Kidney tubule cell (primary cell): Measurements from ENCODE around the gene CASP1.
A peak's percentile ranks its signal among the peaks of the same experiment; 100 is the strongest.
"Not testable (repeated sequence)": the region's sequence is repeated elsewhere in the genome, so short reads cannot be mapped to it uniquely, and the experiment has no call there.

Experiments used
- DNase-seq: peaks from one replicate; pipeline ENCODE4 v3.0.0-alpha.2; 2018; ENCODE audit warnings: low spot score

The CASP1 gene

DNA sequence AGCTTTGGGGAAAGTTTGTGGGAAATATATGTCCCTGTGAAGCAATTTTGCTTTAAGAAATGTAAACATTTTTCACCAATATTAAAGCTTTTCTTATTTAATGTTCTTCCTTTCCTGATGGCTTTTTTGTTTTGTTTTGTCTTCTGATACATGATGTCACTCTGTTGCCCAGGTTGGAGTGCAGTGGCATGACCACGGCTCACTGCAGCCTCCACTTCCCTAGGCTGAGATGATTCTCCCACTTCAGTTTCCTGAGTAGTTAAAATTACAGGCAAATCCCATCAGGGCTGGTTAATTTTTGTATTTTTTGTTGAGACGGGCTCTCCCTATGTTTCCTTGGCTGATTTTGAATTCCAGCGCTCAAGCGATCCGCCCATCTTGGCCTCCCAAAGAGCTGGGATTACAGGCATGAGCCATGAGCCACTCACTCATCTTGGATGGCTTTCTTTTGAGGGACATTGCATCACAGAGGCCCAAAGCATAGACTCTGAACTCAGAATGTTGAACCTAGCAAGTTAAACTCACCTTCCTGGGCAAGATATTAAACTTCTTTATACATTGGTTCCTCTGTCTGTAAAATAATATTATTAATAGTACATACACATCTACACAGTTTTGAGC lies 10.8 kb upstream of the CASP1 start:
- DNase-seq: peak; percentile 1

DNA sequence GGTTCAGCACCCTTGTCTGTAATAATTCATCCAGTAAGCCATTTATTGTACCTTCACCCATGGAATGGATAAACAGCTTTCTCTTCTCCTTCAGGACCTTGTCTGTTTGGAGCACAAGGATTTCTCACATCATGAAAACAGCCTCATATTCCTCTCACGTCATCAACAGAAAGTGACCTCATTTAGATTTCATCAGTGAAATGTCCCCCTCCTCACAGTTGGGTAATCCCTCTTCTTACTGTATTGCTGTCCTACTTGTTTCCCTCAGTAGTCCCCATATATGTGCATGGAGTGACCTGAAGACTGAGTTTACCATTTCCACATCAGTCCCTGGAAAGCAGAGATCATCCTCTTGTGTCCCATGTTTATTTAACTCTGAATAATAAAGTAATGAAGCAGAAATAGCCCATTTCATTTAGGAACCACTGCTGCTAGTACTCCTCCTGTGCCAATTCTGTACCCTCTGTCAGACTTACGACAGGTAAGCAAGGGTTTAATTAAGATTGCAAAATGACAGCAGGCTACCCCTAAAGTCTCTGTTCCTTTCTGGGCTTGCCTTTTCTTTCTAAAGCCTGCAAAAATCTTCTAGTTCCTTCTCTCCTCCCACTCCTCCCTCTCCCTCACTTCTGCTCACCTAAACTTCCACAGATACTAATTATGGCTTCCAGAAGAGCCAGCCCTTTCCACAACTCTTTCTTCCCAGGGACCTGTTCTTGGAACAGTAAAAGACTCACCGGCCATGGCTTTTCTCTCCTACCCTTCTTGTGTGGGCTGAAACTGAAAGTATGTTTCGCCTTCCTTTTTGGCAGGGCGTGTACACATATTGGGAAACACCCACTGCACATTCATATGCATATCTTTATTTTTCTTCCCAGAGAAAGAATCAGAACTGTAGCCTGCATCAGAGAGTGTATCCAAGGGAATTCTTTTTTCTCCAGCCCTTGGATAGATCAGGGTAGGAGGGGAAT lies 9.9 kb upstream of the CASP1 start, which contains the start of gene CARD16:
Gene CARD16 (minus strand): TSS at position 779 of the 968 bp plus-strand sequence. CDS start 38 bp downstream, at position 741.
- peak; percentile 7 for DNase-seq

DNA sequence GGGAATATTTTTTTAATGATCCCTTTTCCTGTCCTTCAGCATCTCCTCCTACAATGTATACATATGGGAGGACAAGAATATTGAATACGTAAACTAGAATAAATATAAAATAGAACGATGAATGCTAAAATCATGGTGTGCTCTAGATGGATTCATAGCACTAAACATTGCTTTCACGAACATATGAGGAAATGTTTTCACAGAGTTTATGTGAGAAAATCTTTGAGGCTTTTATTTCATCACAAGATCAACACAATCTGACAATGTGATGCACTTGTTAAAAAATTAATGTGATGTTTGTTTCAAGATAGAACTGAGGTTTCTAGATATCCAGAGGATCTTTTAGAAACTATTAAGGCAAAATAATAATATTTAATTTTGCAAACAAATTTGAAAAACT lies 7.2 kb upstream of the CASP1 start:
- DNase-seq: no peak

DNA sequence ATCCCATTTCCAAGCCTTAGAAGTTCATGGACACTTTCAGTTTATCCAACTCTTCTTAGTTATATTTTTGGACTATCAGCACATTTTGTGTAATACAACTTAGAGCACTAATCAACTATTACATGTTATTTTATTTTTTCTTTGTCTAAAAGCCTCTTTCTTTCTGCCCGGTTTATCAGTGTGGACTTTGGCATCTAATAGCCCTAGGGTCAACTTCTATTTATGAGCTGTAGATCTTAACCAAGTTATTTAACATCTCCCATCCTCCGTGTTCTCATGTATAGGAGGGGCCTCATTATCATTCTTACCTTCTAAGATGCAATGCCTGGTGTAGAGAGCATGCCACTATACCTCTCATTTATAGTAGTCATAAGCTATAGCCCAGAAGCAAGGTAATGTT lies 5.8 kb upstream of the CASP1 start:
- DNase-seq: no peak

DNA sequence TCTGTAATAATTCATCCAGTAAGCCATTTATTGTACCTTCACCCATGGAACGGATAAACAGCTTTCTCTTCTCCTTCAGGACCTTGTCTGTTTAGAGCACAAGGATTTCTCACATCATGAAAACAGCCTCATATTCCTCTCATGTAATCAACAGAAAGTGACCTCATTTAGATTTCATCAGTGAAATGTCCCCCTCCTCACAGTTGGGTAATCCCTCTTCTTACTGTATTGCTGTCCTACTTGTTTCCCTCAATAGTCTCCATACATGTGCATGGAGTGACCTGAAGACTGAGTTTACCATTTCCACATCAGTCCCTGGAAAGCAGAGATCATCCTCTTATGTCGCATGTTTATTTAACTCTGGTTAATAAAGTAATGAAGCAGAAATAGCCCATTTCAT lies 556 bp downstream of the CASP1 start:
- DNase-seq: not testable (repeated sequence)

DNA sequence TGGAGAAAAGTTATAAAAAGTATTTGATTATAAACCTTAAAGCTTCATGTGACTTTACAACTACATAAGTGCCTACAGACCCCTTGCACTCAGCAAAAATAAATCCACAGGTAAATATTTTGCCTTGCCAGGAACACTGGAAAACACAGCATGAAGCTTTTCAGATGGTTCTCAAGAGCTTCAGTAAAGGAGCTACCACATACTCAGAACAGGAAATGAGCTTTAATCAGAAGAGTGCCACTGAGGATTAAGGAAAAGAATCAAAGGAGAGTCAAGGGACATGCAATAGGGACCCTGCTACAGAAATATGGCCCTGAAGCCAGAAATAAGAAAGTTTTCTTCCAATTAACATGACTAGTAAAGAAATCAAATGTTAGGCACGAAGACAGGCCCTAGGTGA lies 1.2 kb downstream of the CASP1 start:
- no peak for DNase-seq

DNA sequence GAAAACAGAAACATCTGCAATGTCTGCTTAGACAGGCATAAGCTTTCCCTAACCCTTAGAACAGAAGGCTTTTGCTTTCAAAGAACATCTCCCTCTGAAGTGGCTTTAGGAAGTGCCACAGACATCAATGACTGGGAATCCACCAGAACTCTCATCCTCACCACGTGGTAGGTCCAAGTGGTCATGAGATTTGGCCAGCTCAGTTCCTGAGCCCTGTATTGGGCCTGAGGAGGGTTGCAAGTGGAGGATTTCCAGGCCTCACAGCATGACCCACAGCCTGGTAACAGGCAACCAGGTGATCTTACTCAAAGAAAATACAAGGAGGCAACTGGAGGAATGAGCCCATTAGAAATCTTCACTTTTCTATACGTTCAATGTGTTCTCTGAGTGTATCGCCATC lies 1.6 kb downstream of the CASP1 start:
- DNase-seq: no peak

DNA sequence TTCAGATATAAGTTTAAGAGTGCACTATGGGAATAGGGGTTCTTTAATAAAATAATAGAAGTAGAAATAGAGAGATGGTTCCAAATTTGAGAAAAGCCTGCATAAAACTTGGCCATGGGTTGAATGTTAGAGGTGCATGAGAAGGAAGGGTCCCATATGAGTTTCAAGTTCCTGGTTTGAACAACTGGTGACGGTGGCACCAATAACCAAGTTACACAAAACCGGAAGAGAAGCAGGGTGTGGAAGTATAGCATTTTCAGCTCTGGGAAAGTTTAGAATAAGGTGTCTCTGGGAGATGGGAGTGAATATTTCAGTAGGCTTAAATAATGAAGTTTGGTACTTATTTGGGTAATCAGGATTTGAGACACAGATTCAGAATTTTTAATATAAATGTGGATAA lies 2.4 kb downstream of the CASP1 start:
- DNase-seq: no peak

DNA sequence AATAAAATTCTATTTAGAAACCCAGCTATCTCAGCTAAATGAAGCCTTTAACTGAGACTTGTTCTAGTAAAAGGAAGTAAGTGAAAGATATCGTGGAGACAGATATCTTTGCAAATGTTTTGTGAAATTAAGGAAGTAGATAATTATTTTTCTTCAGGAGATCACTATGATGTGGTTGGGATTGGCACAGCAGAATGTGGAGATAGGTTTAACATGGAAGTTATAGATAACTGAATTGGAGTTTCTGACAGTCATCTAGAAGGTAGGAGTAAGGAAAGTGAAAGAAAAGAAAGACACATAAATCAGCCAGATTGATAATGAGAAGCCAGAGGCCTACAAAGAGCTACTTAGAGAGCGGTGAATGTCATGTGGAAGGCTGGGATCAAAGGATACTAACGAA lies 7.3 kb downstream of the CASP1 start:
- DNase-seq: no peak

DNA sequence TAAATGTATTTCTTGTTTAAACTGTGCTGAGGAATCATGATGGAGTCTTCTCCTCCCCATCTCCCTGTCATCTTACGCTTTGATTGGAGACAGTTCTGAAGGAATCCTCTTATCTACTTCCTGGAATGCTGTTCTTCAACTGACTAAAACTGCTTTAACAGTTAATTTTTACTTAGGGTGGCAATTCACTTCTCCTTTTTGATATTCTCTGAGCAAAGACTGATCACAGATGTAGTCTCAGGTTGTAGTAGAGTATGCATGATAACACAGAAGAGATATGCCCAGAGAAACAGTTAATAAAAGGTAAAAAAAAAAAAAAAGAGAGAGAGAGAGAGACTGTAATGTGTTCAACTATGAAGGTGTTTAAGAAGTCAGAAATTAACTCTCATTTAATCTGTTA lies 10.6 kb downstream of the CASP1 start:
- DNase-seq: no peak

DNA sequence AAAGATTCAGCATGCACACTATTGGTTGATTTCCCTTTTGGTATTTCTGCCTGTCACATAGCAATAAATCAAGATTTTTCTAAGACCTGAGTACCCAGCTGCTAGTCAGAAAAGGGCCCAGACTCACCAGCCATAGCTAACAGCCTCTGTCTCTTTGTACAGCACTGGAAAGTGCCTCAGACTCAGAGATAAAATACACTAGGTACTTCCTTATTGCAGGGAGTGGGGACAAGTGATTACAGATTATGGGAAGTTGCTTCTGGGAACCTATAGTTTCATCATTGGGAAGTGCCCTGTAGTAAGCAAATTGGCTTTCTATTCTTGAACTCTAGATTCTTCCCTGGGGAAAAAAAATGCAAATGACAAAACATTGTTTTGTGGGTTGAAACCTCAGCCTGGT lies 11.9 kb downstream of the CASP1 start, which contains the start of gene CASP5:
Gene CASP5 (minus strand): TSS at position 166 of the 400 bp plus-strand sequence. CDS start 32 bp downstream, at position 134.
- DNase-seq: no peak

DNA sequence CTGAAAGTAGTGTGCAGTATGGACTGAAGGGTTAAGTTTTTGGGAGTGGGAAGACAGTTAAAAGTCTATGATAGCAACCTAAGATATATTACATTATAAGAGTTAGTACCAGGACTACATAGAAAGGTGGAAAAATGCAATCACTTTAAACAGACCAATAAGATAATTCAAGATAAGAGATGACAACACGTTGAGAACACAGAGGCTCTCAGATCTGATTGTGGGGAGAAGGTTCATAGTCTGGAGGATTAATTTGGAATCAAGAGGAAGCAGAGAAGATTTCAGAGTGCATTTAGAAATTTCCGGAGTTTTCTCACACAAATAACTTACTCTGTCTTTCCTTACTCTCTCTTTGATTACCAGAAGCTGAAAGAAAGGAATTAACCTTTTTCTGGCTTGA lies 12.4 kb downstream of the CASP1 start:
- DNase-seq: no peak

DNA sequence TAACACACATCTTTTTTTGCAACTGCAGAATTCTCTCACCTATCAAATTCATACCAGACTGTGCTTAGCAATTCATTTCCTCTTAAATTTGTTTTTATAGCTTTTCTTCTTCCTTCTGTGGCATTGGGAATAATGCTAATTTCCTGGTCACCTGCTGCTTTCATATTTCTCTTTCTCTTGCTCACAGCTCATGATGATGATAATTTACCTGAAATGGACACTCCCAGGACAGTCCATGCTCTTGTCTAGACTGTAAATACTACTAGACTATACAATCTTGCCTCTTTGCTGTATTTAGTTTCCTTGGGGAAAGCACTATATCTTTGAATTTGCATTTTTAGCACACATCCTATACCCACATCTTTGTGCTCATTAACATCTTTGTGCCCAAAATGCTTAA lies 27.5 kb downstream of the CASP1 start:
- DNase-seq: no peak

DNA sequence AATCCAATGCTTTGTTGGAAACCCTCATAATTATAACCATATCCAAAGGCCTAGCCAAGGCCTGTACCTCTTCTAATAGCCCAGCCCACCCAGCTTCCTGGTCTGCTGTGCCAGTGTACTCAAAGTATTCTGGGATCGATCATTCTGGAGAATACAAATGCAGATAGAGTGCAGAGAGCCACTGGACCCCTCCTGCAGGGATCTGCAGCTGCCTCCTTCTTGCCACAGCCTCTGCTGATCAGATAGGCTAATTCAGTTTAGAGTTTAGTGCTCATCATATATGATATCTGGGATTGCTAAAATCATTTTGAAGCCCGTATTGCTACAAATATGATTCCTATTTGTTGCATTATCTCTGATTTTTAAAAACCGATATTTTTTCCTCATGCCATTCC lies 29.5 kb downstream of the CASP1 start:
- no peak for DNase-seq

DNA sequence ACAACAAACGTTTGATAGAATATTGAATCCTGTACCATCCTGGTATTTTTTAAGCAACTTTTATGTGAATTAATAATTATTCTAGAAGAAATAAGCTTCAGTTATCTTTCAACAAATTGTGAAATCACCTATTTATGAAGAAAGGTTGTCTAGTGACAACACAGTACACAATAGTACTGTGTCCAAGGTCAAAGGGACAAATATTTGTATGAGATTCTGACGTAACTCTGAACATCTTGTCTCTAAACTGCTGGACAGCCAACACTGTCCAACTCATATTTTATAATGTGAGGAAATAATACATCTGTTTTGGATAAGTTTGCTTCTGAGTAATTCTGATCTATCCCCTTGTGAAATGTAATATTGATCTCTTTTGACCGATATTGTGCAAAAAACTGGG lies 30.9 kb downstream of the CASP1 start:
- DNase-seq: no peak

DNA sequence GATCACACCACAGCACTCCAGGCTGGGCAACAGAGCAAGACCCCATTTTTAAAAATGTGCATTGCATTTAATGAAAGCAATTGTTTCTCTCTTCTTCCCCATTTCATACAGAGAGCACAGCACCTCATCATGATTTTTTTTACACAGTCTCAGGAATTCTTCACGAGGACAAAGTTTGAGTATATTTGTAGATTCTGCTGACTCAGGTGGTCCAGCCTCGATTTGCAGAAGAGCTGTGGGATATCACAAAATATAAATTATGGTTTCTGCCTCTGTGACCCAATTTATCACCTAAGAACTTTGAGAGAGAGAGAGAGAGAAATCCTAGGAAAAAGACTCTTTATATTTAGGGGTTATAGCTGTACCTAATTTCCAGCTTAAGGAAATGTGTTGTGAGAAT lies 31.8 kb downstream of the CASP1 start:
- no peak for DNase-seq

DNA sequence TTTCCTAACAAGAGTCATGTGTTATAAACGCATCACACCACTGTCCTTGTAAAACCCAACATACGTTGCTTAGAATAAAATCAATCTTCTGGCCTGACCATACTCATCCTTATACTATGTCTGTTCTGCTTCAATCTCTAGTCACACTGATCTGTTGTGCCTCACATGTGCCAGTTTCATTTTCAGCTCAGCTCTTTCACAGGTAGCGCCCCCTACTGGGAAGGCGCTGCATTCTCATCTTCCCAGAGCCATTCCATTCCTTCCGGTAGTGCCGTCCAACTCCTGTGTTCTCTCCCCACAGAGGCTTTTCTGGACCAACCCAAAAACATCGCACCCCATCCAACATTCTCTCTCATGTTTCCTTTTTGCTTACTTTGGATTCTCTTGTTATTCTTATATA lies 34.1 kb downstream of the CASP1 start:
- DNase-seq: peak; percentile 5

DNA sequence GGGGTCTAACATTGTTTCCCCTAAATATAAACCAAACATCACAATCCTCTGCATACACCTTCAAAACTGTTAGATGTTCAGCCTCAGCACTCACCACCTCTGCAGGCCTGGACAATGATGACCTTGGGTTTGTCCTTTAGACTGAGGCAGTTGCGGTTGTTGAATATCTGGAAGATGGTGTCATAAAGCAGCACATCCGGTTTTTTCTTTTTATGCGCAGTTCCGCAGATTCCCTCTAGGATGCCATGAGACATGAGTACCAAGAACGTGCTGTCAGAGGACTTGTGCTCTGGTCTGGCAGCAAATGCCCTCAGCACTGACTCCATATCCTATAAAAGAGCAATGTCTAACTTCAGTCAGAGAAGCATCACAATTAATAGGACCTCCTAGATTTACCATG lies 34.8 kb downstream of the CASP1 start:
- DNase-seq: peak; percentile 33

DNA sequence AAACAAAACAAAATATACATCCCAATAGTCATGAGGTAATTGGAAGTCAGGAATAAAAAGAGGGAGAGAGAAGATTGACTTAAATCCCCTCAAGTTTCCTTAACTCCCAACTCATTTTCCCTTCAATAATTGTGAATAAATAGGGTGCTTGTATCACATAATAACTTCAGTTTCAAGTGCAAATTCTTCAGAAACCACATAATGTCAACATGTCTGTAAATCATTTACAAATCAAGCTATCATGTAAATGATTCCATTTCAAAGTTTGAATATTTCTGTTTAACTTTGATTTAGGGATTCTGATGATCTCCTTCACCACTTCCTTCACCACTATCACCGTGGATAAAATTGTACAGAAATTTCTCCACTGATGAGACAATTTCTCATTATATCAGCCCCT lies 35.2 kb downstream of the CASP1 start:
- DNase-seq: peak; percentile 20

DNA sequence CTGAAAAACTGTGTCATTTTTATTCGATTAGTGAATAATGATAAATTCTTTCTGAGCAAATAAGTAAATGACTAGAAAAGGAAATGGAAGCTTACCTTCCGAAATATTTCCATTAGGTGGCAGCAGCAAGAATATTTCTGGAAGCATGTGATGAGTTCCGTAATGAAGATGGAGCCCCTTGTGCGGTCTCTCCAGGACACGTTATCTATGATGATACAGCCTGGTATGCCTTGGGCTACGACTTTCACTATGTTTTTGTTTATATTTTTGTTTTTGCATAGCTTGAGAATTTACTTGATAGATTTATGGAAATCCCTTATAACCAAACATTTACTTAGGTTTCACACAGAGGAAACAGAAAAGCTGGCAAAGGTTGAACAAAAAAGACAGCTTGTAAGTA lies 37.7 kb downstream of the CASP1 start:
- DNase-seq: peak; percentile 14

DNA sequence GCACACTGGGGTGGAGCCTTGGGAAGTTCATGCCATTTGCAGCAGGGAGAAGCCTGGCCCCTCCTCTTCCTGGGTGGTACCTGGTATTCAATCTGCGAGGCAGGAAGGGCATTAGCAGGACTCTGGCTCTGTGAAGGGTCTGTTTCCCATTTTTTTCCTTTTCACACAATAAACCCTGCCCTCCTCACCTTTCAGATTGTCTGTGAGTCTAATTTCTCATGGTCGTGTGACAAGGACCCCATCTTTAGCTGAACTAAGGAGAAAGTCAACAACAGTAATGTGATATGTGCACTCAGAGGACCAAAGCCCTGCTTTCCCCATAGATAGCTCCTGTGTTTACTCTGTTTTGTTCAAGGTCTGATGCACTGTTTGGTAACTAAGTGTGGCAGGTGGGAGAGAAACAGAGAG lies 39.9 kb downstream of the CASP1 start:
- DNase-seq: no peak

DNA sequence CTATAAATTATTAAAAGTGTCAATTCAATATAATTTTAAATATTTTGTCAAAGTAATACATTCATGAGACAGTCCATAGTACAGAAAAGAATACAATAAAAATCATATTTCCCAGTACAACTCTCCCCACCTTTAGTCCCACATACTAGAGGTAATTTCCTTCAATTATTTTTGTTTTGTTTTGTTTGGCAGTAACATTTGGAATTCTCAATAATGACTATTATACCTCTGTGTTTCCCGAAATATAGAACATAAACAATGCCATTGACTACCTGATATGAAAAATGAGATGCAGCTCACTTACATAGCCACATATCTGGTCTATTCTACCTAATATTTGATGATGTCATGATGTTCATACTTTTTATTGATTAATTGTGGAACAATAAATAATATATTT lies 42.2 kb downstream of the CASP1 start:
- DNase-seq: no peak

DNA sequence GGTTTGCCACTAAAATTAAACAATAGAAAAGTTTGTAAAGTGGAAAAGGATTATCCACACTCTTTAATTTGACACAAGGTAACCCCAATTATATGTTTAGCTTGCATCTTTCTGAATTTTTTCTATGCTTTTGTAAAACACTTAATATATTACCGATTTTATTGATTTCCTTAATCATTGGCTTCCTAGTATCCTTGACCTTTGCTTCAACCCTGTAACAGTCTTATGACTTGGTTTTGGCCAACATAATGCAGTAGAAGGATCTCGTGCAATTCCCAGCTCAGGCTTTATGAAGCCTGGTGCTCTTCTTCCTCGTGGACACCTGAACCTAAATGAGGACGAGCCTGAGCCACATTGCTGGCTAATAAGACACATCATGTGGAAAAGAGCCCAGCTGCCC lies 43.0 kb downstream of the CASP1 start:
- no peak for DNase-seq
